ENCODE results near the gene THBS2.

DNA sequence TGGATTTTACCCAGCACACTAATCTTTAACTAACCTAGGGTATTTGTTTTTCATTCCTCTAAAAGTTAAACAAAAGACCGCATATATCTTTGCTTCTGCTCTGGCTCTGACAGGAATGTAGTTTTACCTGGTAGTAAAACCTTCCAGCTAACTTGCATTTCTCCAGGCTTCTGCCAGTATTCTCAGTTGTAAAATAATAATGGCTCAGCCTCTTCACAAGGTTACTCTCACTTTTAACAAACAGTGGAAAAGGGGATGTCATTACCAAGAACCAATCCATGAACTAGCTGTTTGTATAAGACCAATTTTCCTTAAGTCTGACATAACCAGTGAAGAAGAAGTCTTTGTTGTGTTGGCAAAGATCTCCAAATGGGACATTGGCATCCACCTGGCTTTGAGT lies 10.0 kb downstream of the THBS2 start:
- no peak for TF ChIP-seq SUZ12 (IDR thresholded peaks at IDR 0.05)
- TF ChIP-seq L3MBTL2 (conservative IDR thresholded peaks at IDR 0.05), result no peak
- TF ChIP-seq BHLHE40 (IDR thresholded peaks at IDR 0.05; ENCODE audit: borderline replicate concordance), result no peak
- no peak for TF ChIP-seq ARNT (IDR thresholded peaks at IDR 0.05)
- no peak for TF ChIP-seq FOXK2 (IDR thresholded peaks at IDR 0.05)
- no peak for TF ChIP-seq FOXM1 (IDR thresholded peaks at IDR 0.05; ENCODE audit: borderline replicate concordance)
- no peak for TF ChIP-seq ELF4 (IDR thresholded peaks at IDR 0.05)
- no peak for TF ChIP-seq FOXA1 (IDR thresholded peaks at IDR 0.05)

All from HEK293T (cell line).